ENCODE results near the gene PRH1. TPM values are rescaled to one million over a fixed set of nuclear protein-coding genes. Genes with fewer than 3 reads are reported as not detected.

PRH1 gene
- total RNA-seq, 1 donor from 2014 or later = 15.6 TPM

DNA sequence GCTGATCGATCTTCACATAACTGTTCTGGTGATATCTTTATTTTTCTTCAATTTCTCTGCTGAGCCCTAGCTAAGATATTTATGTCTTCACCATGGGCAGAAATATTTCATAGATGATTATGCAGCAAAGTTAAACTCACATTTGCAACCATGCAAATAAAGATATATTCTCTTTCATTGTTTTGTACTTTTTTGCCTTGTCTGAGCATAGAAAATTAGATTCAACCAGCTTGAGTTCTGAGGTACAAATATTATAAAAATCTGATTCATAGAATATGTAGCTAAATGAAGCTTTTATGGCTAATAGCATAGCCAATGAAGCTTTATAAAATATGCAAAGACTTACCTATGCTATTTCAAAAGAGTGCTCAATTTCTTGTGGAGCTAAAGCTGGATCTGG is 25.4 kb upstream of the PRH1 start, which contains the start of gene TAS2R13:
Gene TAS2R13 (minus strand): TSS at position 101 of the 400 bp plus-strand sequence. CDS start 264 bp downstream, outside the sequence.
- Mint-ChIP-seq H3K4me1 (ENCODE audit: unreplicated experiment) (peaks cover 3% of the 10 kb centered on the region), H3K9me3 (ENCODE audit: unreplicated experiment) (no peaks in the 10 kb centered on the region), H3K27me3 (ENCODE audit: unreplicated experiment) (no peaks in the 10 kb centered on the region), H3K36me3 (ENCODE audit: low read depth, unreplicated experiment) (peaks cover 8% of the 10 kb centered on the region), H3K4me3 (ENCODE audit: unreplicated experiment) (no peak within 1 kb of the TSS), H3K27ac (ENCODE audit: unreplicated experiment) (no peak within 1 kb of the TSS)
- TF ChIP-seq, protein P1, sequence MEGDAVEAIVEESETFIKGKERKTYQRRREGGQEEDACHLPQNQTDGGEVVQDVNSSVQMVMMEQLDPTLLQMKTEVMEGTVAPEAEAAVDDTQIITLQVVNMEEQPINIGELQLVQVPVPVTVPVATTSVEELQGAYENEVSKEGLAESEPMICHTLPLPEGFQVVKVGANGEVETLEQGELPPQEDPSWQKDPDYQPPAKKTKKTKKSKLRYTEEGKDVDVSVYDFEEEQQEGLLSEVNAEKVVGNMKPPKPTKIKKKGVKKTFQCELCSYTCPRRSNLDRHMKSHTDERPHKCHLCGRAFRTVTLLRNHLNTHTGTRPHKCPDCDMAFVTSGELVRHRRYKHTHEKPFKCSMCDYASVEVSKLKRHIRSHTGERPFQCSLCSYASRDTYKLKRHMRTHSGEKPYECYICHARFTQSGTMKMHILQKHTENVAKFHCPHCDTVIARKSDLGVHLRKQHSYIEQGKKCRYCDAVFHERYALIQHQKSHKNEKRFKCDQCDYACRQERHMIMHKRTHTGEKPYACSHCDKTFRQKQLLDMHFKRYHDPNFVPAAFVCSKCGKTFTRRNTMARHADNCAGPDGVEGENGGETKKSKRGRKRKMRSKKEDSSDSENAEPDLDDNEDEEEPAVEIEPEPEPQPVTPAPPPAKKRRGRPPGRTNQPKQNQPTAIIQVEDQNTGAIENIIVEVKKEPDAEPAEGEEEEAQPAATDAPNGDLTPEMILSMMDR (IDR thresholded peaks at IDR 0.05; ENCODE audit: unreplicated experiment) = no peak
- no peak for DNase-seq (ENCODE audit: low spot score)

DNA sequence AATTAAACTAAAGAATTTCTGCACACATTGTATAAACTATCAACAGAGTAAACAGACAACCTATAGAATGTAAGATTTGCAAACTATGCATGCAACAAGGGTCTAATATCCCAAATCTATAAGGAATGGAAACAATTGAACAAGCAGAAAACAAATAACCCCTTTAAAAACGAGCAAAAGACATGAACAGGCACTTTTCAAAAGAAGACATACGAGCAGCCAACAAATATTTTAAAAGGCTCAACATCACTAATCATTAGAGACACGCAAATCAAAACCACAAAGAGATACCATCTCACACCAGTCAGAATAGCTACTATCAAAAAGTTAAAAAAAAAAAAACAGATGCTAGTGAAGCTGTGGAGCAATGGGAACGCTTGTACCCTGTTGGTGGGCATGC is 20.6 kb upstream of the PRH1 start:
- H3K4me1 Mint-ChIP-seq (ENCODE audit: unreplicated experiment) = no peaks in the 10 kb centered on the region
- H3K36me3 Mint-ChIP-seq (ENCODE audit: low read depth, unreplicated experiment) = peaks cover 11% of the 10 kb centered on the region
- H3K27ac Mint-ChIP-seq (ENCODE audit: unreplicated experiment) = no peak overlapping the region
- H3K4me3 Mint-ChIP-seq (ENCODE audit: unreplicated experiment) = no peak overlapping the region
- H3K27me3 Mint-ChIP-seq (ENCODE audit: unreplicated experiment) = peaks cover 1% of the 10 kb centered on the region
- peaks cover 5% of the 10 kb centered on the region for H3K9me3 Mint-ChIP-seq (ENCODE audit: unreplicated experiment)
- DNase-seq (ENCODE audit: low spot score) = no peak
- TF ChIP-seq, protein P1 (IDR thresholded peaks at IDR 0.05; ENCODE audit: unreplicated experiment) = no peak

DNA sequence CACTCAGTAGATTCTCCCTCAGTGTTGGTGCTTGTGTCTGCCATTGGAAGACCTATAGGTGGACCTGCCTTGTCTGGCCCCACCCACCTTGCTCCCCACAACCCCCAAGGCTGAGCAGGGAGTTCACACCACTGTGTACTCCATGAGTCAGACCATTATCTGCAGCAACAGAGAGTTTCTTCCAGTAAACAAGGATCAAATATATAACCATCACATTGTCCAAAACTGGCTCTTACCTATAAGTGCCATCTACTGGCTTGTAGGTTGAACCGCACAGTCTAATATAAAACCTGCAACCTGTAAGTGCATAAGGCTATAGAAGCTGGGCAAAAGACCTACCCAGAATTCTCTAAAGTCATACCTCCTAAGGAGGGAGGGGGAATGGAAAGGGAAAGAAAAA is 17.4 kb upstream of the PRH1 start:
- no peak for DNase-seq (ENCODE audit: low spot score)
- TF ChIP-seq, protein P1 (IDR thresholded peaks at IDR 0.05; ENCODE audit: unreplicated experiment) = no peak
- Mint-ChIP-seq H3K27me3 (ENCODE audit: unreplicated experiment) (peaks cover 1% of the 10 kb centered on the region), H3K36me3 (ENCODE audit: low read depth, unreplicated experiment) (peaks cover 14% of the 10 kb centered on the region), H3K4me3 (ENCODE audit: unreplicated experiment) (no peak overlapping the region), H3K27ac (ENCODE audit: unreplicated experiment) (no peak overlapping the region), H3K9me3 (ENCODE audit: unreplicated experiment) (peaks cover 5% of the 10 kb centered on the region), H3K4me1 (ENCODE audit: unreplicated experiment) (peaks cover 4% of the 10 kb centered on the region)

DNA sequence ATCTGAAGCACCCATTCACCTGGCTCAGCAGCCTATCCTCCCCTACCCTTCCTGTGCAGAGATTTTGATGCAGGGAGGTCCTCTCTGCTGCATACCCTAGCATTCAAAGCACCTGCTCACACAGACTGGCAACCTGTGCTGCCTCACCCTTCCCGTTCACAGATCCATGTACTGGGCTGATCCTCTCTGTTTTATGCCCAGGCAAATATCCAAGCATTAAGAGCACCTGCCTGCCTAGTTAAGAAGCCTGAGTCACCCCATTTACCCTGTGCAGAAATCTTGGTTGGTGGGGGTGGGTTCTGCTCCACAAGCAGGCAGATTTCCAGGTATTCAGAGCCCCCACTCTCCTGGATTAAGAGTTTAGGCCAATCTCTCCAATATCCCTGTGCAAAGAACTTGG is 16.9 kb upstream of the PRH1 start:
- TF ChIP-seq, protein P1 (IDR thresholded peaks at IDR 0.05; ENCODE audit: unreplicated experiment) = no peak
- H3K4me3 Mint-ChIP-seq (ENCODE audit: unreplicated experiment) = no peak overlapping the region
- H3K36me3 Mint-ChIP-seq (ENCODE audit: low read depth, unreplicated experiment) = peaks cover 14% of the 10 kb centered on the region
- no peak for DNase-seq (ENCODE audit: low spot score)
- H3K9me3 Mint-ChIP-seq (ENCODE audit: unreplicated experiment) = peaks cover 5% of the 10 kb centered on the region
- H3K27ac Mint-ChIP-seq (ENCODE audit: unreplicated experiment) = no peak overlapping the region
- peaks cover 1% of the 10 kb centered on the region for H3K27me3 Mint-ChIP-seq (ENCODE audit: unreplicated experiment)
- H3K4me1 Mint-ChIP-seq (ENCODE audit: unreplicated experiment) = peaks cover 4% of the 10 kb centered on the region

DNA sequence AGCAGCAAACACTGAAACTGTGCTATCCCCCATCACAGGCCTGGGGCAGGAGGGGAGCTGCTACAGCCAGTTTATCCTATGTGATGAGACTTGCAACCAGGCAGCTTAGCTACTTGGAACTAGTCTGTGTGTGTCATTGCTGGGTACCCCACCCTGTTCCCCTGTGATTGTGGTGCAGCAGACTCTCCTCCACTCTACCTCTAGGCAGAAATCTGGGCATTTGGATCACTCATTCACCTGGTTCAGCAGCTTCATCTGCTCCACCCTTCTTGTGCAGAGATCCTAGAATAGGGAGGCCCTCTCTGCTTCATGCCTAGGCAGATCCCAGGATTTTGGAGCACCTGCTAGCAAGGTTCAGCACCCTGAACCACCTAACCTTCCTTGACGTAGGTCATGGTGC is 16.5 kb upstream of the PRH1 start:
- TF ChIP-seq, protein P1 (IDR thresholded peaks at IDR 0.05; ENCODE audit: unreplicated experiment) = no peak

More for the DNA sequence above, 16.5 kb upstream of the PRH1 start:
- no peak for DNase-seq (ENCODE audit: low spot score)
- Mint-ChIP-seq H3K27me3 (ENCODE audit: unreplicated experiment) (peaks cover 1% of the 10 kb centered on the region), H3K4me1 (ENCODE audit: unreplicated experiment) (peaks cover 4% of the 10 kb centered on the region), H3K27ac (ENCODE audit: unreplicated experiment) (no peak overlapping the region), H3K36me3 (ENCODE audit: low read depth, unreplicated experiment) (peaks cover 14% of the 10 kb centered on the region), H3K4me3 (ENCODE audit: unreplicated experiment) (no peak overlapping the region), H3K9me3 (ENCODE audit: unreplicated experiment) (peaks cover 5% of the 10 kb centered on the region)

All from endothelial cell (in vitro differentiated cells).